Measurements from ENCODE around the gene DHRS12.

Gene DHRS12

DNA sequence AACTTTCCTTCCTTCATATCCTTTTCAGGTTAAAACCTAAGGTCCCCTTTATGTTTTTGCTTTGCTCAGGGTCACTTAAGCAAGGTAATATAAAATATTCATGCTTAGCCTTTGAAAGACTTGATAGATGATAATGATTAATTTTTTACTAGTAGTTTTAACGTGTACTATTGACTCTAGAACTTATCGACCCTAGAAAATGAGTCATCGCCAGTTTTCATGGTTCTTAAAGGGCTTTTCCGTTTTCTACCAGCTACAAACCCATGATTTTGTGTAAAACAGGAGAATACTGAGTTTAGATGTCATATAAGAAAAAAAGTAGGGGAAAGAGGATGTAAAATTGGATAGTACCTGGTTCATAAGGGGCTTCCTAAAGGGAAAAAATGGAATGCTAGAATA lies 75.7 kb downstream of the DHRS12 start:
- no peak for DNase-seq (ENCODE audit: low read depth in 2 of 2)

GRCh38 chr13:51727634-51728274 lies 76.2 kb downstream of the DHRS12 start:
- no peak for DNase-seq (ENCODE audit: low read depth in 2 of 2)

DNA sequence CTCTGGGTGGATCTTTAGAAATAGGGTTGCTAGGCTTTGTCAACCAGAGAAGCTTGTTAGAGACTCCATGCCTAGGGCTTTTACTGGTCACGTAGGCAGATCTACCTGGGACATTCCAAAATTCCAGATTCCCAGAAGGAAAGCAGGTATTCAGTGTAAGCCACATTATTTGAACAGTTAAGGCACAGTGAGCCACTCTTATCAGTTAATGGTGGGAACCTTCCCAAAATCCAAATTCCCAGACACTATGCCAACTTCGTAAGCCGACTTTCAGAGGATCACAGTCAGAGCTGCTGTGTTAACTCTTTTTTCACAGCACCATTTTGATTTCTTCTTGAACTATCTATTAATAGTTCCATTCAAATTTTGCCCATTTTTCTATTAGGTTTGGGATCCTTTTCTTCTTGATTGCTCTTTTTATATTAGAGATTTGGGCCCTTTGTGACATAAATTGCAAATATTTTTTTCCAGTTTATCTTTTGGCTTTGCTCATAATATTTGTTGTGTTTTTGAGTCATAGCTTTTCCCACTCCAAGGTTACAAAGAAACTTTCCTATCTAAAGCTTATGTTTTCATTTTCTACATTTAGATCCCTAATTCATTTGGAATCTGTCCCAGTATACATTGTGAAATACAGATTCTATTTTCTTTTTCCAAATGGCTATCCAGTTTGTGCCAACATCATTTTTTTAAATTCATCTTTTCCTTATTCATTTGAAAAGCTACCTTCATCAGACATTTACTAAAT lies 77.3 kb downstream of the DHRS12 start:
- no peak for DNase-seq (ENCODE audit: low read depth in 2 of 2)

DNA sequence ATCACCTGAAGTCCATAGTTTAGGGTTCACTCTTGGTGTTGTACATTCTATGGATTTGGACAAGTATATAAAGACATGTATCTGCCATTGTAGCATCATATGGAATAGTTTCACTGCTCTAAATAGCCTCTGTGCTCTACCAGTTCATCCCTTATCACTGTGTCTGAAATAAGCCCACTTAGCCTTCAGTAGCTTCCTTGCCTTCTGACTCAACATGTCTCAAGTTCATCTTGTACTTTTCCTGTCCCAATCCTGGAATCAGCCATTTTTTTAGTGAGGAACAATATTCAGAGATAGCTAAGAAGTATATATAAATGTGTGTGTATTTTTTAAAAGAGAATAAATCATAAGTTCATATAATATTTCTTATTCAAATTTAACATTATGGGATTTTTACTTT lies 79.2 kb downstream of the DHRS12 start:
- DNase-seq (ENCODE audit: low read depth in 2 of 2): no peak

DNA sequence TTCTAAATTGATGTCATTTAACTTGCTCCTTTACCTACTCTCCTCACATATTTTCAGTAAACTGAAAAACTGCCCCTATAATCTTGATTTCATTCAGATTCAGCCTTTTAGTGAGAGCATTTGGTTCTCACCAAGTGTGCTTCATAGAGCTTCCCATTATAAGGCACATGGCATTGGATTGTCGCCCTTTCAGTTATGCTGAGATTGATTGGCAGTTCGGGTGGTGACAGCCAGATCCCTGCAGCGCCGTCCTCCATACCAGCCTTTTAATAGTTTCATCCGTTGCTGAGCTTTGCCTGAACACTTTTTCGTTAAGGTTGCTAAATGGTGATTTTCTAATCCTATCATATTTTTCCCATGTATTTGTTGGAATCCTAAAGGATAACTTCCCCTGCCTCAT lies 80.4 kb downstream of the DHRS12 start:
- no peak for DNase-seq (ENCODE audit: low read depth in 2 of 2)

- DNase-seq (ENCODE audit: low read depth in 2 of 2): no peak
These were observed 82.5 kb downstream of the DHRS12 start for GRCh38 chr13:51721496-51721895.

GRCh38 chr13:51719394-51719793 lies 84.6 kb downstream of the DHRS12 start:
- no peak for DNase-seq (ENCODE audit: low read depth in 2 of 2)

All from stimulated activated CD8-positive, alpha-beta memory T cell treated with anti-CD3 and anti-CD28 coated beads, Interleukin-15, amount 100 ng/mL, for 4 hours (primary cell).